Neural cell (in vitro differentiated cells): Measurements from ENCODE around the gene CD58.

Experiments used
- EP300 ChIP-seq: fragments of 450-650 bp; conservative IDR thresholded peaks from 2 replicates; pipeline ENCODE4 v1.6.1; 2014; ENCODE audit warnings: antibody characterized with exemption, mild to moderate bottlenecking, moderate library complexity; ENCODE audit not compliant: poor library complexity, severe bottlenecking
- EZH2 ChIP-seq: fragments of 200-600, 300-800 bp; shearing (Covaris generic), sonication (generic); IDR thresholded peaks from 2 replicates; pipeline ENCODE4 v1.6.1; 2014; ENCODE audit warnings: antibody characterized with exemption, low read length, borderline replicate concordance, mild to moderate bottlenecking; ENCODE audit not compliant: insufficient read depth, poor library complexity, severe bottlenecking
- MXI1 ChIP-seq: fragments of 450-650 bp; conservative IDR thresholded peaks from 2 replicates; pipeline ENCODE4 v1.6.1; 2014; ENCODE audit warnings: antibody characterized with exemption, mild to moderate bottlenecking; ENCODE audit not compliant: poor library complexity, severe bottlenecking
- POLR2AphosphoS5 ChIP-seq: IDR thresholded peaks from 2 replicates; pipeline ENCODE4 v1.6.1; 2012
- RAD21 ChIP-seq: fragments of 450-650 bp; conservative IDR thresholded peaks from 2 replicates; pipeline ENCODE4 v1.6.1; 2014; ENCODE audit warnings: antibody characterized with exemption, mild to moderate bottlenecking, moderate library complexity
- SMC3 ChIP-seq: fragments of 450-650 bp; conservative IDR thresholded peaks from 2 replicates; pipeline ENCODE4 v1.6.1; 2014; ENCODE audit warnings: antibody characterized with exemption, mild to moderate bottlenecking, moderate library complexity; ENCODE audit not compliant: poor library complexity
- TAF1 ChIP-seq: IDR thresholded peaks from 2 replicates; pipeline ENCODE4 v1.6.1; 2012; ENCODE audit warnings: low read depth
- TF ChIP-seq, protein P1 (sequence below): fragments of 450-650 bp; IDR thresholded peaks from 2 replicates; pipeline ENCODE4 v1.5.1; 2014; ENCODE audit warnings: antibody characterized with exemption, mild to moderate bottlenecking, moderate library complexity; ENCODE audit not compliant: poor library complexity, severe bottlenecking
- TF ChIP-seq, protein P2 (sequence below): IDR thresholded peaks from 2 replicates; pipeline ENCODE4 v1.6.1; 2012; ENCODE audit warnings: borderline replicate concordance

DNA sequence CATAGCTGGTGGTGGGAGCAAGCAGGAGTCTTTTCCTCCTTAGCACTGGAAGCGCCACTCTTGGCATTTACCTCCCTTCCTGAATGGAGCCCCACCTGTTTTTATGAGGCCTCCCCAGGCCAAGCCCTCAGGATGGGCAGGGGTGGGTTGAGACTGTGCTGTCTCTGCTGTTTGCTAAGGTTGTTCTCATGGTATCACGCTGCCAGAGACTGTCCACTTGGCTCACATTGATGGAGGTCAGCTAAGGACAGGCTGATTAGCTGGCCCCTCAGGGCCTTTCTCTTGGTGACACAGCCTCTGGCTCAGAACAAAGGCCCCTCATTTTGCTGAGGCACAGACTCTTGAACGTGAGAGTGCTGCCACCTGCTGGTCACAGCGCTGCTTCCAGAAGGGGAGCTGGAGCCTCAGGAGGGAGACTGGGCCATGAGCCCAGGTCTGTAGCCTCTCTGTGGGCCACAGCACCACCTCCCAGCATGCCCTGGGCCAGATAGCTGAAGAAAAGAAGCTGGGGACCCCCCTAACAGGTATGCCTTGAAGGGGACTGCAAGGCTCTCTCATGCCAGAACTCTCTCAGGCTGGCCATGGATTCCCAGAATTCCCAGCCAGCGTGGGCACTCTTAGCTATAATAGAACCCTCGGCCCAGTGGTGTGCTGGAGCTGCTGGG is 85.6 kb downstream of the CD58 start:
- TF ChIP-seq, protein P1, sequence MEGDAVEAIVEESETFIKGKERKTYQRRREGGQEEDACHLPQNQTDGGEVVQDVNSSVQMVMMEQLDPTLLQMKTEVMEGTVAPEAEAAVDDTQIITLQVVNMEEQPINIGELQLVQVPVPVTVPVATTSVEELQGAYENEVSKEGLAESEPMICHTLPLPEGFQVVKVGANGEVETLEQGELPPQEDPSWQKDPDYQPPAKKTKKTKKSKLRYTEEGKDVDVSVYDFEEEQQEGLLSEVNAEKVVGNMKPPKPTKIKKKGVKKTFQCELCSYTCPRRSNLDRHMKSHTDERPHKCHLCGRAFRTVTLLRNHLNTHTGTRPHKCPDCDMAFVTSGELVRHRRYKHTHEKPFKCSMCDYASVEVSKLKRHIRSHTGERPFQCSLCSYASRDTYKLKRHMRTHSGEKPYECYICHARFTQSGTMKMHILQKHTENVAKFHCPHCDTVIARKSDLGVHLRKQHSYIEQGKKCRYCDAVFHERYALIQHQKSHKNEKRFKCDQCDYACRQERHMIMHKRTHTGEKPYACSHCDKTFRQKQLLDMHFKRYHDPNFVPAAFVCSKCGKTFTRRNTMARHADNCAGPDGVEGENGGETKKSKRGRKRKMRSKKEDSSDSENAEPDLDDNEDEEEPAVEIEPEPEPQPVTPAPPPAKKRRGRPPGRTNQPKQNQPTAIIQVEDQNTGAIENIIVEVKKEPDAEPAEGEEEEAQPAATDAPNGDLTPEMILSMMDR: peak; percentile 97
- TF ChIP-seq EZH2 (no peak), EP300 (peak; percentile 23), RAD21 (peak; percentile 97), POLR2AphosphoS5 (no peak), TAF1 (peak; percentile 11), MXI1 (no peak), SMC3 (peak; percentile 99)
- TF ChIP-seq, protein P2, sequence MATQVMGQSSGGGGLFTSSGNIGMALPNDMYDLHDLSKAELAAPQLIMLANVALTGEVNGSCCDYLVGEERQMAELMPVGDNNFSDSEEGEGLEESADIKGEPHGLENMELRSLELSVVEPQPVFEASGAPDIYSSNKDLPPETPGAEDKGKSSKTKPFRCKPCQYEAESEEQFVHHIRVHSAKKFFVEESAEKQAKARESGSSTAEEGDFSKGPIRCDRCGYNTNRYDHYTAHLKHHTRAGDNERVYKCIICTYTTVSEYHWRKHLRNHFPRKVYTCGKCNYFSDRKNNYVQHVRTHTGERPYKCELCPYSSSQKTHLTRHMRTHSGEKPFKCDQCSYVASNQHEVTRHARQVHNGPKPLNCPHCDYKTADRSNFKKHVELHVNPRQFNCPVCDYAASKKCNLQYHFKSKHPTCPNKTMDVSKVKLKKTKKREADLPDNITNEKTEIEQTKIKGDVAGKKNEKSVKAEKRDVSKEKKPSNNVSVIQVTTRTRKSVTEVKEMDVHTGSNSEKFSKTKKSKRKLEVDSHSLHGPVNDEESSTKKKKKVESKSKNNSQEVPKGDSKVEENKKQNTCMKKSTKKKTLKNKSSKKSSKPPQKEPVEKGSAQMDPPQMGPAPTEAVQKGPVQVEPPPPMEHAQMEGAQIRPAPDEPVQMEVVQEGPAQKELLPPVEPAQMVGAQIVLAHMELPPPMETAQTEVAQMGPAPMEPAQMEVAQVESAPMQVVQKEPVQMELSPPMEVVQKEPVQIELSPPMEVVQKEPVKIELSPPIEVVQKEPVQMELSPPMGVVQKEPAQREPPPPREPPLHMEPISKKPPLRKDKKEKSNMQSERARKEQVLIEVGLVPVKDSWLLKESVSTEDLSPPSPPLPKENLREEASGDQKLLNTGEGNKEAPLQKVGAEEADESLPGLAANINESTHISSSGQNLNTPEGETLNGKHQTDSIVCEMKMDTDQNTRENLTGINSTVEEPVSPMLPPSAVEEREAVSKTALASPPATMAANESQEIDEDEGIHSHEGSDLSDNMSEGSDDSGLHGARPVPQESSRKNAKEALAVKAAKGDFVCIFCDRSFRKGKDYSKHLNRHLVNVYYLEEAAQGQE: no peak
